ENCODE data around the gene TEX36.
"Not testable (repeated sequence)": the region's sequence is repeated elsewhere in the genome, so short reads cannot be mapped to it uniquely, and the experiment has no call there.

TEX36 gene

DNA sequence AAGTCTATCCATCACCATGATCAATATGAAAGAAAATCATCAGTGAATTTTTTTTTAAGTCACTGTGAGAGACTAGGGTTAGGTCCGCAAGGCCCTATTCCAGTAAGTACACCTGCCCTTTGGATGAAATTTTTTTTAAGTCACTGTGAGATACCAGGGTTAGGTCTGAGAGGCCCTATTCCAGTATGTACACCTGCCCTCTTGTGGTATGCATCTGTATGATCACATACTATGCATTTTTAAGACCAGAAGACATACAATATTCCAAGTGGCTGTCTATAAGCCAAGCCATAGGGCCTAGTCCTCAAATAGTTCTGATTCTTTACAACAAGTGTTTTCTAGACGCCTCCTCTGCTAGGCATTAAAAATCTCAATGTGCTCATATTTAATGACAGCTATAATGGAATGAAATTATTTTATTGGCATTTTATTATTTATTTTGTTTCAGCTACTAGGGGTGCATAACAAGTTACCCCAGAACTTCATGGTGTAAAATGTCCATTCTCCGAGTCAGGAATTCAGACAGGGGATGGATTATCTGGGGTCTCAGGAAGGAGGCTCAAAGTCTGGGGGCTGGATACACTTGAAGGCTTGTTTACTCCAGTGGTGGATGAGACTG is 53.1 kb downstream of the TEX36 start:
- no peak for DNase-seq

DNA sequence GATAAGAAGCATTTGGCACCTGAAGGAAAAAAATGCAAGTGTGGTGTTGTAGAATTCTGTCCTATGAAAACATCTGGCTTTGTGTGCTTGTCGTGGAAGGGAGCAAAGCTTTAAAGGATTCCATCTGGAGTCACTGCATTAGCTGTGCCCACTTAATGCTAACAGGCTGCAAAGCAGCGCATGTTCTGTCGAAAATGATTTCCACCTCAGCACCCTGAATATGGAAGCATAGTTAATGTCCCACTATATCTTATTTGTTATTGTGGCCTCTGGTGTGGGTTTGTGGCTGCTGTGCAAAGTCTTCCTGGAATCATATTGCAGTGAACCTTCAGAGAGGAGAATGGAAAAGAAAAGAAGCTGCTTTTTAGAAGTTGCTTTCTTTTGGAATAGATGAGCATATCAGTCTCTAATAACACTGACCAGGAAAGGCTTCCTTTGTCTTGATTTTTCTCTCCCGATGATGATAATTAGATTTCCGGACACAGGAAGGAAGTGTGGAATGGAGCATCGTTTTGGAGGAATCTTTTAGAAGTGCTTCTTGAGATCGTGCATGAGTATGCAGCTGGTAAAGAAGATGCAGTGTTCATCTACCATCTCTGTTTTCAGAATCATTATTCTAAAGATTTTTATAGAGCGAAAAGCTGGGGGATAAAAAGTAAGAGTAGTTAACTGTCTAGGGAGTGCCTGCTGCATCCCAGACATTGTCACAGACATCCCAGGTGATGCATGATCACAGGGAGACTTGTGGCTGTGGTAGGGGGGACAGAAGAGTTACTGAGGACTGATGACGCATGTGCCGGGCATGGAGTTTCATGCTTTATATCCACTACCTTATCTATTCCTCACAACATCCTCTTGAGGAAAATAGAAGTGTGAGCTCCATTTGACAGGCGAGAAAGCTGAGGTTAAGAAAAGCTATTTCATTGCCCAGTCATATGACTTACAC is 54.6 kb downstream of the TEX36 start:
- no peak for DNase-seq

GRCh38 chr10:125627646-125628045 is 55.3 kb downstream of the TEX36 start:
- DNase-seq, result no peak

GRCh38 chr10:125626671-125627070 is 56.3 kb downstream of the TEX36 start:
- no peak for DNase-seq

- DNase-seq, result no peak
These were observed 57.4 kb downstream of the TEX36 start for GRCh38 chr10:125625586-125625985.

- DNase-seq, result no peak
These were observed 58.2 kb downstream of the TEX36 start for GRCh38 chr10:125624800-125625199.

GRCh38 chr10:125621052-125621451 is 61.9 kb downstream of the TEX36 start:
- DNase-seq, result no peak

DNA sequence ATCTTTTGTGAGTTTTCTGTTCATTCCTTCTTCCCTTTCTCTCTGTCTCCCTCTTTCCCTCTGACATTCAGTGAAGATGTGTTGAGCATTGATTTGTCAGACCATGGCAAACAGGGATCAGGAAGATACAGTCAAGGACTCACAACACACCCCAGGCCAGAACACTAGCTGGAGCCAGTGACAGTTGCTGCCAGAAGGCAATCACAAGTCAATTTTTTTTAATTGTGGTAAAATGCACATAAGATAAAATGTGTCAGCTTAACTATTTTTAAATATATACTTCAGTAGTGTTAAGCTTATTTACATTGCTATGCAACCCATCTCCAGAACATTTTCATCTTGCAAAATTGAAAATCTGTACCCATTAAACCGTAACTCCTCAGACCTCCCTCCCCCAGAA is 62.6 kb downstream of the TEX36 start:
- DNase-seq, result no peak

- DNase-seq, result not testable (repeated sequence)
These were observed 69.9 kb downstream of the TEX36 start for GRCh38 chr10:125613062-125613461.

GRCh38 chr10:125611756-125612155 is 71.2 kb downstream of the TEX36 start:
- DNase-seq, result no peak

- no peak for DNase-seq
These were observed 71.7 kb downstream of the TEX36 start for GRCh38 chr10:125611216-125611615.

GRCh38 chr10:125609859-125610258 is 73.1 kb downstream of the TEX36 start:
- DNase-seq, result no peak

DNA sequence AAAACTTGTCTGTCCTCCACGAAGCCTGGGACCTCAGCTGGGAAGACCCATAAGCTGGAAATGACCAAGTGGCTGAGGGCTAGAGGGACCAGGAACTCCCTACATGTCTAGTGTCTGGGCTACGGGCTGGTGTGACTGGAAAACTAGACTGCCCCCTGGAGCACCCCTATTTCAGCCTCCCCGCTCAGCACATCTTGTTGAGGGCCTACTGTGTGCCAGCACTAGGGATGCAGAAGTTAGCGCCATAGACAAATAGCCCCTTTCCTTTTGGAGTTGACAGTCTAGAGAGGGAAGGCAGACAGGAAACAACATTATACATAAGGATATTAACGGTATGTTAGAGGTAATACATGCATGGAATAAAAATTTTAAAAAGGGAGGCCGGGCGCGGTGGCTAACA is 74.5 kb downstream of the TEX36 start:
- DNase-seq, result no peak

GRCh38 chr10:125607689-125608290 is 75.2 kb downstream of the TEX36 start:
- no peak for DNase-seq

- no peak for DNase-seq
These were observed 76.5 kb downstream of the TEX36 start for GRCh38 chr10:125606414-125607010.

All from activated CD4-positive, alpha-beta T cell treated with anti-CD3 and anti-CD28 coated beads for 4 hours (primary cell).